LNCAP (cell line): ENCODE measurements around the gene OR12D2.

Experiments
- TF ChIP-seq, protein P1 (sequence below): fragments of 450-650 bp; IDR thresholded peaks from 2 replicates; pipeline ENCODE4 v1.5.1; 2017; ENCODE audit warnings: mild to moderate bottlenecking

The OR12D2 gene, protein sequence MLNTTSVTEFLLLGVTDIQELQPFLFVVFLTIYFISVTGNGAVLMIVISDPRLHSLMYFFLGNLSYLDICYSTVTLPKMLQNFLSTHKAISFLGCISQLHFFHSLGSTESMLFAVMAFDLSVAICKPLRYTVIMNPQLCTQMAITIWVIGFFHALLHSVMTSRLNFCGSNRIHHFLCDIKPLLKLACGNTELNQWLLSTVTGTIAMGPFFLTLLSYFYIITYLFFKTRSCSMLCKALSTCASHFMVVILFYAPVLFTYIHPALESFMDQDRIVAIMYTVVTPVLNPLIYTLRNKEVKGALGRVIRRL

DNA sequence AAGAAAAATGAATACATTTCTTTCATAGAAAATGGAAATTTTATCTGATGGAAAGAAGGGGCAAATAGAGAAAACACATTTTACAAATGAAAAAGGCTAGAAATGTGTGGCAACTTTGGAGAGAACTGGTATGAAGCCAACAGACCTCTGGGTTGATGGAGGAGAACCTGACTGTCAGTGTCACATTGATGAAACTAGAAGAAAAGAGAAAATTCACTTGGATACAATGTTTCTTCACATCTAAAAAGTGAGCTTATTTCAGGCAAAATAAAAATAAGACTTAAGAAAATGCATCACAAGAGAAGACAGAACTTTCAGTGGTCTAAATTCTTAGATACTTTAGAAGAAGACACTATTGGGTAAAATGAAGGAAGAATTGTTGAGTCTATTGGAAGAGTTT is at the start of gene OR12D2:
Gene OR12D2, plus strand, starts transcription at position 301 of the 400 bp plus-strand sequence. CDS start 1,069 bp downstream, outside the sequence.
- TF ChIP-seq, protein P1, sequence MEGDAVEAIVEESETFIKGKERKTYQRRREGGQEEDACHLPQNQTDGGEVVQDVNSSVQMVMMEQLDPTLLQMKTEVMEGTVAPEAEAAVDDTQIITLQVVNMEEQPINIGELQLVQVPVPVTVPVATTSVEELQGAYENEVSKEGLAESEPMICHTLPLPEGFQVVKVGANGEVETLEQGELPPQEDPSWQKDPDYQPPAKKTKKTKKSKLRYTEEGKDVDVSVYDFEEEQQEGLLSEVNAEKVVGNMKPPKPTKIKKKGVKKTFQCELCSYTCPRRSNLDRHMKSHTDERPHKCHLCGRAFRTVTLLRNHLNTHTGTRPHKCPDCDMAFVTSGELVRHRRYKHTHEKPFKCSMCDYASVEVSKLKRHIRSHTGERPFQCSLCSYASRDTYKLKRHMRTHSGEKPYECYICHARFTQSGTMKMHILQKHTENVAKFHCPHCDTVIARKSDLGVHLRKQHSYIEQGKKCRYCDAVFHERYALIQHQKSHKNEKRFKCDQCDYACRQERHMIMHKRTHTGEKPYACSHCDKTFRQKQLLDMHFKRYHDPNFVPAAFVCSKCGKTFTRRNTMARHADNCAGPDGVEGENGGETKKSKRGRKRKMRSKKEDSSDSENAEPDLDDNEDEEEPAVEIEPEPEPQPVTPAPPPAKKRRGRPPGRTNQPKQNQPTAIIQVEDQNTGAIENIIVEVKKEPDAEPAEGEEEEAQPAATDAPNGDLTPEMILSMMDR, result no peak

DNA sequence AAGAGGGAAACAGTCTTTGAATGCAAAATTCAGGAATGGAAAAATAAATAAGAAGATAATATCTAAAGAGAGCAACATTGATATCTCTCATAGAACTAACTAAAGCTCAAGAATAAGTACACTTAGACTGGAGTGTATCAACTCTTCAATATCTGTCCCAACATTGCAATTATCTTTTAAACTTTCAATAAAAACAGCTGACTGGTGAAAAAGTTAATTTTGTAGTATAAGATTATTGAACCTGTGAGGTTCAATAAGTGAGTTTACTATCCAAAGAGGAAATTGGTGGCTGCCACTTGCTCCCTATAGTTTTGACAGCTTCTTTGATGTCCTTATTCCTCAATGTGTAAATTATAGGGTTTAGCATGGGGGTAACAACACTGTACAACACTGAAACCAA is 40.5 kb upstream of the OR12D2 start:
- TF ChIP-seq, protein P1, result no peak

DNA sequence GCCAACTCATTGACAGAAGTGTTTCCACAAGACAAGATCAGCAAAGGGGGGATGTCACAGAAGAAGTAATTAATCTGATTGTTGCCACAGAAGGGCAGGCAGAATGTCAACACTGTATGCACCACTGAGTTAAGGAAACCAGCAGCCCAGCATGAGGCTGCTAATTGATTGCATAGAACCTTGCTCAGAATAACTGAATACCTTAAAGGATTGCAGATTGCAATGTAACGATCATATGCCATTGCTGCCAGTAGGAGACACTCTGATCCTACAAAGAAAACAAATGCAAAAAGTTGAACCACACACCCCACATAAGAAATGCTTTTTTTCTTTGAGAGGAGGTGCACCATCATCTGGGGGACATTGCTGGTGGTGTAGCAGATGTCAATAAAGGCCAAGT is 39.8 kb upstream of the OR12D2 start:
- TF ChIP-seq, protein P1, result no peak

DNA sequence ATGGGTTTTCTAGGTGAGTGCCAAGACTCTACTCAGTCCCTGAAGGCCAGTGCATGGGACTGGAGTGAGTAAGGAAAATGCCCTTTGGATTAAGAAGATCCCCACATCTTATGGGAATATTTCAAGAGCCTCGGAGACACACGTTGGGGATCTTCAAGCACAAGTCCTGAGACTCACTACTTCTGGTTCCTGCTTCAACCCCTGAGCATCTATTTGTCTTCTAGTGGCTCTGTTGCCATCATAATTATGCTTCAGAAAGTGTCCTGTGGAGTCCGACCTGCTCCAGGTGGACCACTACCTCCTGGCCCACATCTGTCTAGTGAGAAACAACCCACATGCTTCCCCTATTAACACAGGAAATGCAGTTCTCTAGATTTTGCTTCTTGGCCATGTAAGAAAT is 26.7 kb upstream of the OR12D2 start, which contains the start of gene OR5V1:
Gene OR5V1, minus strand, starts transcription at position 101 of the 400 bp plus-strand sequence. CDS start 12,670 bp downstream, outside the sequence.
- TF ChIP-seq, protein P1, result no peak

DNA sequence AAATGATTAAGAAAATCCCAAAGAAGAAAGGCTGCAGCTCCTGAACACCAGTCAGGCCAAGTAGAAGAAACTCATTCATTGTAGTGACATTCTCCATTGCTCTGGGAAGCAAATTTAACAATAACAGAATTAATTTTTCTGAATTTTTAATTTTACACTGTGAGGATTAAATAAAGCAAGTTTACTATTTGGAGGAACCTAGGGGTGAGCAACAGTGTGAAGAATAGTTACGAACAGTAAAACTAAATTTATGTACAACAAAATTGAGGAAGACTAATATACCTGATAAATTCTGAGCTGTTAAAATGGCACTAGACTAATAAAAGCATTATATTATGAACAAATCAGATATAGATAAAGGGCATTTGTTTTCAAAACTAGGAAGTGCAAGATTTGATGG is 20.2 kb upstream of the OR12D2 start, which contains the start of gene OR12D3:
Gene OR12D3, minus strand, starts transcription at position 101 of the 400 bp plus-strand sequence. Its CDS starts 4 bp downstream, at position 97.
- TF ChIP-seq, protein P1, result no peak

DNA sequence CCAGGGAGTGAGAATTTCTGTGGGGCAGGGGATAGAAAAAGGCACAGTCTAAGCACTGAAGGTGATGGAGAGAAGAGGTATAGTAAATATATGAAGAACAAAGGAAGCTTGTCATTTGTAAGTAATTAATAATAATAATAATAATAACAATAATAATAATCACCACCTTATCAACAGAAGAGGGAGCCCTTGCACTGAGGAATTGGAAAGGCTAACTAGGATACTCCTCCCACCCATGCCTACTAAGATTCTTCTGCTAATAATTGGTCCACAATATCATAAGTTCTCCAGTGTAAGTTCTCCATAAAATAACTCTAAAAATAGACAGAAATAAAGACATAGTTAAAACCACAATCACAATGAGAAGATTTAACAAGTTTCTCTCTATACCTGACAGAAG is 19.4 kb upstream of the OR12D2 start:
- TF ChIP-seq, protein P1, result no peak

DNA sequence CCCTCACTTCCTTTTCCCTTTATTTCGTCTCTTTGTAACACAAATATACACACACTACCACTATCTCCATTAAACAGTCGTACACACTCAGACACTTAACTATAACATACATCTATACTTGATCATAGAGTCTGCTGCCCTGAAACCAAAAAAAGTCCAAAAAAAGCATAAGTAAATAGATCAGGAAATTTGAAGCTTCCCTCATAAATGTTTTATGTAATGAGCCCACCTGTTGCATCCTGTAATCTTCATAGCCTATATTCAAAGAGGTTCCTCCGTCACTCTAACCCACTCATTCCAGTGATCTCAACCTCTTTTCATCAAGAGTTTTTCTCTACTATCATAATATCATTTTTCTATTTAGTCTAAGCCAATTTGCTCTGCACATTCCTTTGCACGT is 6.9 kb upstream of the OR12D2 start:
- TF ChIP-seq, protein P1, result no peak
